Stomach (tissue), 9 donors: ENCODE results near the gene SOWAHA. TPM values are rescaled to one million over a fixed set of nuclear protein-coding genes. Genes with fewer than 3 reads are reported as not detected.

Experiments
- DNase-seq, 2 donors: peaks; one replicate each; pipeline versions ENCODE4 v3.0.0 to v3.0.0-alpha.2; 2013 to 2019
- H3K27ac ChIP-seq, 5 donors: fragments of 200-600 bp in 4 of 5; sonication (generic) in 4 of 5; one replicate each; pipeline ENCODE4 v1.5.1; 2013 to 2019; ENCODE audit warnings: mild to moderate bottlenecking in 1 of 5, moderate library complexity in 1 of 5
- H3K27me3 ChIP-seq, 3 donors: fragments of 200-600 bp; sonication (generic); one replicate each; pipeline ENCODE4 v1.5.1; 2017 to 2019; ENCODE audit warnings: mixed run types in 1 of 3
- H3K36me3 ChIP-seq, 4 donors: fragments of 200-600 bp; sonication (generic); 1 replicate in 3 of 4; 2 replicates in 1 of 4; pipeline ENCODE4 v1.5.1; 2016 to 2019
- H3K4me1 ChIP-seq, 4 donors: fragments of 200-600 bp; sonication (generic); one replicate each; pipeline ENCODE4 v1.5.1; 2016 to 2019
- H3K4me3 ChIP-seq, 4 donors: fragments of 200-600 bp; sonication (generic) in 3 of 4; one replicate each; pipeline ENCODE4 v1.5.1; 2016 to 2019; ENCODE audit warnings: mild to moderate bottlenecking in 1 of 4
- H3K9me3 ChIP-seq, 4 donors: fragments of 200-600 bp; sonication (generic); one replicate each; pipeline ENCODE4 v1.5.1; 2016 to 2019
- EP300 ChIP-seq: sonication (generic); formaldehyde crosslinking; IDR thresholded peaks from one replicate; pipeline ENCODE4 v1.6.1; 2017; ENCODE audit warnings: antibody characterized with exemption
- POLR2A ChIP-seq, 4 donors: fragments of 450-650 bp; IDR thresholded peaks; one replicate each; pipeline ENCODE4 v1.6.1; 2016; ENCODE audit warnings: antibody characterized with exemption in 4 of 4, control low read depth in 2 of 4, mild to moderate bottlenecking in 1 of 4, moderate library complexity in 1 of 4
- POLR2AphosphoS5 ChIP-seq, 3 donors: sonication (generic); formaldehyde crosslinking; IDR thresholded peaks; one replicate each; pipeline ENCODE4 v1.6.1; 2016; ENCODE audit warnings: antibody characterized with exemption in 3 of 3
- WGBS, 5 donors: extraction: QIAGEN DNeasy Blood & Tissue Kit in 3 of 5; methylation state at CpG; one replicate each; pipeline versions ENCODE4 v1.1.5 to v1.1.7; 2013 to 2018; 5-methylcytosine and 5-hydroxymethylcytosine counted together
- intact Hi-C: fragments of 100-400 bp; cut with DNase I; formaldehyde crosslinking; loops from one replicate; pipeline ENCODE4 v1.15.1; 2023; ENCODE audit warnings: low total_unique reads
- polyA plus RNA-seq, 3 donors: library from polyadenylated mRNA; stranded (reverse); fragments of 200-250 nt; gene quantifications; one replicate each; pipeline ENCODE4 v1.2.3, GENCODE V29; 2013
- total RNA-seq, 5 donors: library from RNA; depleted of rRNA; stranded (reverse); fragments of >200 nt; gene quantifications; one replicate each; pipeline versions ENCODE4 v1.1.0 to v1.2.3, GENCODE V29; 2014 to 2016
- TF ChIP-seq, protein P1 (sequence below), 7 experiments: fragments of 450-650 bp in 4 of 7; fragments of 200-600 bp in 3 of 7; sonication (generic) in 3 of 7; IDR thresholded peaks; one replicate each; pipeline ENCODE4 v1.5.1; 2016 to 2019; ENCODE audit warnings: antibody characterized with exemption in 7 of 7, control low read depth in 2 of 7, mild to moderate bottlenecking in 1 of 7
- donor health status: healthy with polysubstance abuse.
- donor health status: Bipolar disorder and iron deficiency.
- donor health status: healthy.

The SOWAHA gene
- total and polyA plus RNA-seq, 8 donors, result 2.4 to 91.8 (median 6.8) TPM; not detected in 1

DNA sequence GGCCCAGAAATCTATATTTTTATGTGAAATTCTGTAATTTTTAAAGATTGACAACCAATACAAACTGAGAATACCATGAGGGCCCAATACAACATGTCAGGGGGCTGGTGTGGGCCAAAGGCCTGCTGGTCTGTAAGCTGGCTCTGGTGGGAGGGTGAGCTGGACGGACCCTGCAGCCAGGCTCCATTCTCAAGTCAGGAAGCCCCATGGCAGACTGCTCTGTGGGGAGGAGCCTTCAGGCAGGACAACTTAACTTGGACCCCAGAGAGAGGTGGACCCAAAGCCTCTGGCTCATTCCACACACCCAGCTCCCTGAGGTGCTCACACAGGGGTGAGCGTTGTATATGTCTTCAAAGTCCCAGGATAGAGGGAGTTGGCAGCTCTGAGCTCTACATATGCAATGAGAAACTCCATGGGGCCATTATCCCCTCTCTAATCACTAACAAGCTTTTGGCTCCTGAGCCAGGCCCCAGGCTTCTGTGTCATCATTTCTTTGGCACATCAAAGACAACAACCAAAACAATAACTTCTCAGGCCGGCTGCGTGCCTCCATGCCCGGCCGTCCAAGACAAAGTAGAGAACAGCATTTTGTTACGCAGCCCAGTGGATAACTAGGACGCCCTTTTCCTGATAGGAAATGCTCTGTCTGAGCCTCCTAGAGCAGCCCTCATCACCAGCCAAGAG is 42.5 kb upstream of the SOWAHA start:
- H3K27ac ChIP-seq, result peak overlapping the region in 3 of 5 donors; percentile 2 to 38 (median 22)
- no peaks in the 10 kb centered on the region for H3K27me3 ChIP-seq
- intact Hi-C loops, result no loop called here
- peaks cover 28 to 75% (median 53%) of the 10 kb centered on the region in 4 donors for H3K4me1 ChIP-seq
- no peak for DNase-seq
- H3K36me3 ChIP-seq, result no peaks in the 10 kb centered on the region
- TF ChIP-seq POLR2AphosphoS5 (IDR thresholded peaks at IDR 0.05) (no peak), POLR2A (IDR thresholded peaks at IDR 0.05) (no peak), EP300 (no peak)
- TF ChIP-seq, protein P1, sequence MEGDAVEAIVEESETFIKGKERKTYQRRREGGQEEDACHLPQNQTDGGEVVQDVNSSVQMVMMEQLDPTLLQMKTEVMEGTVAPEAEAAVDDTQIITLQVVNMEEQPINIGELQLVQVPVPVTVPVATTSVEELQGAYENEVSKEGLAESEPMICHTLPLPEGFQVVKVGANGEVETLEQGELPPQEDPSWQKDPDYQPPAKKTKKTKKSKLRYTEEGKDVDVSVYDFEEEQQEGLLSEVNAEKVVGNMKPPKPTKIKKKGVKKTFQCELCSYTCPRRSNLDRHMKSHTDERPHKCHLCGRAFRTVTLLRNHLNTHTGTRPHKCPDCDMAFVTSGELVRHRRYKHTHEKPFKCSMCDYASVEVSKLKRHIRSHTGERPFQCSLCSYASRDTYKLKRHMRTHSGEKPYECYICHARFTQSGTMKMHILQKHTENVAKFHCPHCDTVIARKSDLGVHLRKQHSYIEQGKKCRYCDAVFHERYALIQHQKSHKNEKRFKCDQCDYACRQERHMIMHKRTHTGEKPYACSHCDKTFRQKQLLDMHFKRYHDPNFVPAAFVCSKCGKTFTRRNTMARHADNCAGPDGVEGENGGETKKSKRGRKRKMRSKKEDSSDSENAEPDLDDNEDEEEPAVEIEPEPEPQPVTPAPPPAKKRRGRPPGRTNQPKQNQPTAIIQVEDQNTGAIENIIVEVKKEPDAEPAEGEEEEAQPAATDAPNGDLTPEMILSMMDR (IDR thresholded peaks at IDR 0.05), result no peak
- no peaks in the 10 kb centered on the region for H3K9me3 ChIP-seq
- H3K4me3 ChIP-seq, result no peak overlapping the region
- 78 to 89% (median 86%) methylated on average over 8 of the region's 8 CpGs for WGBS, 5 donors

DNA sequence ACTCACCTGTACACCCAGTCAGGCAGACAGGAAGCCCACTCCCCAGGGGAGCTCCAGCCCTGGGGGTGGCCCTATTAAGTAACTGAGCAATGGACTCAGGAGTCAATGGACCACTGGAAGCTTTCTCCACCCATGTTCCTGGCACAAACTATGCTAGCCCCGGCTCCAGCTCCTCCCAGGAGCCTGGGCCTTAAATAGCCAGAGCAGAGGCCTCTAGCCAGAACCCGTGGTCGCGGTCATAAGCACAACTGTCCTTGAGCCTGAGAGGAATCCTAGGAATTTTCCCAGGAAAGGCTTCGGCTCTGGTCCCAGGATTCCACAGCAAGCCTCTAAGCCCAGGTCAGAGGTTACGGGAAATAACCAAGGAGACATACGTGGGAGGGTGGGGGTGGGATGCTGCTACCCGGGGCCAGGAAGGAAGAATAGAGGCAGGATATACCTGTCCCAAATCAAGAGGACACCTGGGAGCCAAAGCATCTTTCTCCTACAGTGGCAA is 41.6 kb upstream of the SOWAHA start:
- H3K4me1 ChIP-seq, result peaks cover 26 to 81% (median 61%) of the 10 kb centered on the region in 4 donors
- H3K4me3 ChIP-seq, result no peak overlapping the region
- 52 to 73% (median 71%) methylated on average over 6 to 8 of the region's 8 CpGs for WGBS, 5 donors
- peak overlapping the region in 3 of 5 donors; percentile 22 to 38 (median 36) for H3K27ac ChIP-seq
- no peaks in the 10 kb centered on the region for H3K27me3 ChIP-seq
- intact Hi-C loops, result no loop called here
- no peaks in the 10 kb centered on the region for H3K36me3 ChIP-seq
- TF ChIP-seq POLR2A (IDR thresholded peaks at IDR 0.05) (no peak), POLR2AphosphoS5 (IDR thresholded peaks at IDR 0.05) (no peak), EP300 (no peak)
- TF ChIP-seq, protein P1 (IDR thresholded peaks at IDR 0.05), result no peak
- DNase-seq, result peak in 1 of 2 donors; percentile 36
- no peaks in the 10 kb centered on the region for H3K9me3 ChIP-seq

DNA sequence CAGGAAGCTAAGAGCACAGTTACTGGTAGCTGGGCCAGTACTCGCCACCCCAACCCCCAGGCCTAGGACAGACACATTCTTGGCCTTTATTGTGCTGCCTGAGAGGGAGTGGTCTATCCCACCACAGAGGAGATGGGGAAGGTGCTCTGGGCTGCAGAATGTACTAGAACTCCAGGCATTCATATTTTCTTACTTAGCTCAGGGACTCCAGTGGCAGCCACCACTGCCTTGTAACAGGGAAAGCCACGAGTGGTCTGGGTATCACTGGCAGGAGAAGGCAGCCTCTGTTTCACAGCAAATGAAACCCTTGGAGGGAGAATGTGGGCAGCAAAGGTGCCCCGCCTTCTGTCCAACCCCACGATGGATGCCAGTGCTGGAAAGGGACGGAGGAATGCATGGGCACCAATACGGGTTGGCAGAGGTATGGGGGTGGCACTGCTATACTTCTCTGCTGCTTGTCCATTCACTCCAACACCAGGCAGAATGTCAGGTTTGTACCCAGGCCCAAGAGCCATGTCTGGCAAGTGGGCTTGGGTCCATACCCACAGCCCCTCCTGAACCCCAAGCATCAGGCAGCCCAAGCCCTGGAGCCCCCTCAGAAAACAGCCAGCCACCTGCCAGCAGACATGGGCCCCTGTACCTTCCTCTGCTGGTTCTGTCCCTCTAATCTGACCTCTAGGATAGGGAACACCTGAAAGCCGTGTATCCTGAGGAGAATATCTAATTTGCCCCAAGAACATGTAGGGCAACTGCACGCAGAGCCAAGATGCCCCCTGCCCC is 40.6 kb upstream of the SOWAHA start:
- intact Hi-C loops, result no loop called here
- Histone ChIP-seq H3K4me1 (peaks cover 17 to 73% (median 55%) of the 10 kb centered on the region in 4 donors), H3K9me3 (no peaks in the 10 kb centered on the region), H3K27me3 (no peaks in the 10 kb centered on the region), H3K27ac (peak overlapping the region in 3 of 5 donors; percentile 22 to 36 (median 29)), H3K36me3 (no peaks in the 10 kb centered on the region), H3K4me3 (no peak overlapping the region)
- 50 to 84% (median 78%) methylated on average over 7 to 8 of the region's 8 CpGs for WGBS, 5 donors
- DNase-seq, result no peak
- TF ChIP-seq, protein P1 (IDR thresholded peaks at IDR 0.05), result no peak
- TF ChIP-seq POLR2A (IDR thresholded peaks at IDR 0.05) (no peak), POLR2AphosphoS5 (IDR thresholded peaks at IDR 0.05) (no peak), EP300 (no peak)

DNA sequence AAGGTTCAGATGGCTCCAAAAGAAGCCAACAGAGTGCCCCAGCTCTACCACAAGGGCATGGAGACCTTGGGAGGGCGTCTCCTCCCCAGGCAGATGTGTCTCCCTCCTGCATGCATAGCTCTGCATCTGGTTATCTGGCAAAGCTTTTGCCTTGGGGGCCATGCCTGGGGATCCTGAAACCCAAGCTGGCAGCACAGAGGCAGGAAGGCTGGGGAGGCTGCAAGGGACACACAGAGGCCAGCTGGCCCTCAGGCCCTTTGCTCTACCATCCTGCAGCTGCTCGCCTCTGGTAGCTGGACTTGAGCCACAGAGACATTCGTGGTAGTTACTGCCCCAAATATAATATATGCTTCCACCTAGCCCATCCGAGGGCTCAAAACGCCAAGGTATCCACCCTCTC is 40.0 kb upstream of the SOWAHA start:
- Histone ChIP-seq H3K4me1 (peaks cover 16 to 73% (median 55%) of the 10 kb centered on the region in 4 donors), H3K4me3 (no peak overlapping the region), H3K9me3 (no peaks in the 10 kb centered on the region), H3K27ac (no peak overlapping the region), H3K36me3 (no peaks in the 10 kb centered on the region), H3K27me3 (no peaks in the 10 kb centered on the region)
- 60 to 88% (median 85%) methylated on average over 3 to 5 of the region's 5 CpGs for WGBS, 5 donors
- DNase-seq, result no peak
- TF ChIP-seq POLR2A (IDR thresholded peaks at IDR 0.05) (no peak), POLR2AphosphoS5 (IDR thresholded peaks at IDR 0.05) (no peak), EP300 (no peak)
- TF ChIP-seq, protein P1 (IDR thresholded peaks at IDR 0.05), result no peak
- intact Hi-C loops, result no loop called here
